ENCODE results near the gene CCIN.
A peak's percentile ranks its signal among the peaks of the same experiment; 100 is the strongest.
"Not testable (repeated sequence)": the region's sequence is repeated elsewhere in the genome, so short reads cannot be mapped to it uniquely, and the experiment has no call there.

The CCIN gene

GRCh38 chr9:36141288-36141687 is 27.9 kb upstream of the CCIN start:
- DNase-seq (ENCODE audit: low spot score), result no peak

GRCh38 chr9:36141761-36142160 is 27.4 kb upstream of the CCIN start:
- no peak for DNase-seq (ENCODE audit: low spot score)

GRCh38 chr9:36142510-36143244 is 26.5 kb upstream of the CCIN start:
- DNase-seq (ENCODE audit: low spot score), result no peak

GRCh38 chr9:36143245-36143641 is 25.9 kb upstream of the CCIN start:
- DNase-seq (ENCODE audit: low spot score), result no peak

GRCh38 chr9:36144309-36145232 is 24.6 kb upstream of the CCIN start:
- DNase-seq (ENCODE audit: low spot score), result no peak

- no peak for DNase-seq (ENCODE audit: low spot score)
These were observed 23.2 kb upstream of the CCIN start for GRCh38 chr9:36145970-36146369.

- DNase-seq (ENCODE audit: low spot score), result no peak
These were observed 22.5 kb upstream of the CCIN start for GRCh38 chr9:36146651-36147050.

- no peak for DNase-seq (ENCODE audit: low spot score)
These were observed 21.6 kb upstream of the CCIN start for GRCh38 chr9:36147441-36148175.

GRCh38 chr9:36148311-36149051 is 20.7 kb upstream of the CCIN start:
- DNase-seq (ENCODE audit: low spot score), result peak; percentile 94

GRCh38 chr9:36149197-36149596 is 20.0 kb upstream of the CCIN start:
- peak; percentile 62 for DNase-seq (ENCODE audit: low spot score)

GRCh38 chr9:36150574-36151315 is 18.4 kb upstream of the CCIN start:
- no peak for DNase-seq (ENCODE audit: low spot score)

GRCh38 chr9:36151316-36152210 is 17.6 kb upstream of the CCIN start:
- no peak for DNase-seq (ENCODE audit: low spot score)

GRCh38 chr9:36152741-36153438 is 16.3 kb upstream of the CCIN start:
- DNase-seq (ENCODE audit: low spot score), result no peak

GRCh38 chr9:36153746-36154145 is 15.4 kb upstream of the CCIN start:
- no peak for DNase-seq (ENCODE audit: low spot score)

GRCh38 chr9:36154331-36154952 is 14.7 kb upstream of the CCIN start:
- DNase-seq (ENCODE audit: low spot score), result no peak

- no peak for DNase-seq (ENCODE audit: low spot score)
These were observed 13.1 kb upstream of the CCIN start for GRCh38 chr9:36156116-36156515.

- DNase-seq (ENCODE audit: low spot score), result no peak
These were observed 11.1 kb upstream of the CCIN start for GRCh38 chr9:36158122-36158521.

GRCh38 chr9:36158917-36159316 is 10.3 kb upstream of the CCIN start:
- DNase-seq (ENCODE audit: low spot score), result no peak

- DNase-seq (ENCODE audit: low spot score), result not testable (repeated sequence)
These were observed 9.7 kb upstream of the CCIN start for GRCh38 chr9:36159509-36159908.

Measured in AG08396 (cell line).